Ectodermal cell (in vitro differentiated cells): ENCODE measurements around the gene SERPINC1.

Source experiments
- H3K27ac ChIP-seq: 2 replicates; pipeline ENCODE4 v1.7.0; 2013; ENCODE audit warnings: mild to moderate bottlenecking, low read depth, low read length; ENCODE audit not compliant: insufficient read depth, poor library complexity, severe bottlenecking
- H3K27me3 ChIP-seq: 2 replicates; pipeline ENCODE4 v1.7.0; 2013; ENCODE audit warnings: mild to moderate bottlenecking, low read length; ENCODE audit not compliant: insufficient read depth, control insufficient read depth, poor library complexity, severe bottlenecking
- H3K36me3 ChIP-seq: one replicate; pipeline ENCODE4 v1.7.0; 2013; ENCODE audit warnings: low read length; ENCODE audit not compliant: control insufficient read depth, insufficient read depth
- H3K4me1 ChIP-seq: one replicate; pipeline ENCODE4 v1.7.0; 2013; ENCODE audit warnings: low read length; ENCODE audit not compliant: control insufficient read depth, insufficient read depth
- H3K4me3 ChIP-seq: 2 replicates; pipeline ENCODE4 v1.7.0; 2013; ENCODE audit warnings: low read depth, low read length, control low read depth; ENCODE audit not compliant: insufficient read depth
- H3K9me3 ChIP-seq: 2 replicates; pipeline ENCODE4 v1.7.0; 2013; ENCODE audit warnings: mild to moderate bottlenecking, low read length, moderate library complexity; ENCODE audit not compliant: control insufficient read depth
- WGBS, 2 experiments: methylation state at CpG; one replicate each; pipeline ENCODE4 v1.1.7; 2013; ENCODE audit warnings: missing lambda C conversion rate in 2 of 2; 5-methylcytosine and 5-hydroxymethylcytosine counted together

The SERPINC1 gene

GRCh38 chr1:173925306-173926242 is 8.4 kb upstream of the SERPINC1 start:
- H3K4me1 ChIP-seq = no peaks in the 10 kb centered on the region
- H3K36me3 ChIP-seq = no peaks in the 10 kb centered on the region
- no peak overlapping the region for H3K4me3 ChIP-seq
- H3K27ac ChIP-seq = no peak overlapping the region
- H3K9me3 ChIP-seq = no peaks in the 10 kb centered on the region
- 94% methylated on average over 8 of the region's 8 CpGs for WGBS, 2 experiments
- H3K27me3 ChIP-seq = no peaks in the 10 kb centered on the region

GRCh38 chr1:173920861-173921260 is 3.7 kb upstream of the SERPINC1 start:
- no peaks in the 10 kb centered on the region for H3K4me1 ChIP-seq
- no peak overlapping the region for H3K27ac ChIP-seq
- no peak overlapping the region for H3K4me3 ChIP-seq
- 90 to 96% methylated on average over 5 of the region's 5 CpGs for WGBS, 2 experiments
- no peaks in the 10 kb centered on the region for H3K27me3 ChIP-seq
- no peaks in the 10 kb centered on the region for H3K36me3 ChIP-seq
- H3K9me3 ChIP-seq = no peaks in the 10 kb centered on the region

- H3K4me1 ChIP-seq = no peaks in the 10 kb centered on the region
- no peak overlapping the region for H3K4me3 ChIP-seq
- H3K27me3 ChIP-seq = no peaks in the 10 kb centered on the region
- 91 to 94% methylated on average over 12 of the region's 12 CpGs for WGBS, 2 experiments
- H3K27ac ChIP-seq = no peak overlapping the region
- H3K36me3 ChIP-seq = no peaks in the 10 kb centered on the region
- no peaks in the 10 kb centered on the region for H3K9me3 ChIP-seq
Observed at GRCh38 chr1:173917635-173918493, 737 bp upstream of the SERPINC1 start.

- WGBS, 2 experiments = 90 to 97% methylated on average over 4 of the region's 4 CpGs
- H3K4me3 ChIP-seq = no peak overlapping the region
- no peaks in the 10 kb centered on the region for H3K4me1 ChIP-seq
- H3K36me3 ChIP-seq = no peaks in the 10 kb centered on the region
- H3K27ac ChIP-seq = no peak overlapping the region
- H3K9me3 ChIP-seq = no peaks in the 10 kb centered on the region
- no peaks in the 10 kb centered on the region for H3K27me3 ChIP-seq
Observed at GRCh38 chr1:173916667-173917066, 460 bp downstream of the SERPINC1 start.

GRCh38 chr1:173915596-173915995 is 1.5 kb downstream of the SERPINC1 start:
- Histone ChIP-seq H3K4me1 (no peaks in the 10 kb centered on the region), H3K36me3 (no peaks in the 10 kb centered on the region), H3K27me3 (no peaks in the 10 kb centered on the region), H3K9me3 (no peaks in the 10 kb centered on the region), H3K4me3 (no peak overlapping the region), H3K27ac (no peak overlapping the region)
- 91 to 95% methylated on average over 2 of the region's 2 CpGs for WGBS, 2 experiments

GRCh38 chr1:173914366-173914871 is 2.7 kb downstream of the SERPINC1 start:
- Histone ChIP-seq H3K4me1 (no peaks in the 10 kb centered on the region), H3K4me3 (no peak overlapping the region), H3K9me3 (no peaks in the 10 kb centered on the region), H3K27me3 (no peaks in the 10 kb centered on the region), H3K27ac (no peak overlapping the region), H3K36me3 (no peaks in the 10 kb centered on the region)
- WGBS, 2 experiments = 84 to 87% methylated on average over 13 of the region's 13 CpGs

- WGBS, 2 experiments = 90 to 94% methylated on average over 3 of the region's 3 CpGs
- Histone ChIP-seq H3K4me3 (no peak overlapping the region), H3K36me3 (no peaks in the 10 kb centered on the region), H3K27ac (no peak overlapping the region), H3K9me3 (no peaks in the 10 kb centered on the region), H3K27me3 (no peaks in the 10 kb centered on the region), H3K4me1 (no peaks in the 10 kb centered on the region)
Observed at GRCh38 chr1:173913111-173913510, 4.0 kb downstream of the SERPINC1 start.

DNA sequence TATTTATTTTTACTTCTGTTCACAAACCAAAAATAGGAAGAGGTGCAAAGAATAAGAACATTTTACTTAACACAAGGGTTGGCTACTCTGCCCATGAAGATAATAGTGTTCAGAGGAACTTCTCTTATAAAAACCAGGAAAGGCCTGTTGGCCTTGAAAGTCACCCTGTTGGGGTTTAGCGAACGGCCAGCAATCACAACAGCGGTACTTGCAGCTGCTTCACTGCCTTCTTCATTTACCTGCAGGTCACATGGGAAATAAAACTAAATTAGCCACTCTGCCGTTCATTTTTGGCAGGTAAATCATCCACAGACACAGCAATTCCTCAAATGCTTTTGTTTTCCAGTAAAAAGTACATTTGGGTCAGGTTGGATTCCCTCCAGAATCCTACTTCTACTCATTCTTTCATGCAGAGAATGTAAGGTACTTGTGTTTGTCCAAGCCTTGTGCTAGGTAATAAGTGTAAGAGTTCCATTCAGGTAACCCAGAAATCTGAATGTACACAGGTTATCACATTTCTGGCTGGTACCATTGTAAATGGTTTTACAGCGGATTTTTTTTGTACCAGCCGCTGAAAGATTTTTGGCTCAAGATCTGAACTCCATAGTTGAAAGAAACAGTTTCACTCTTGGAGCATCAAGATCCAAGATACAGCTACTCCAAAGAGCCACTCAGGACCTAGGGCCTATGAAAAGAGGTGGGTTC is 13.1 kb downstream of the SERPINC1 start:
- Histone ChIP-seq H3K27me3 (no peaks in the 10 kb centered on the region), H3K36me3 (no peaks in the 10 kb centered on the region), H3K9me3 (no peaks in the 10 kb centered on the region), H3K4me3 (no peak overlapping the region), H3K27ac (no peak overlapping the region), H3K4me1 (no peaks in the 10 kb centered on the region)
- 93 to 94% methylated on average over 6 of the region's 6 CpGs for WGBS, 2 experiments

GRCh38 chr1:173900992-173901391 is 16.1 kb downstream of the SERPINC1 start:
- H3K27me3 ChIP-seq = no peaks in the 10 kb centered on the region
- no peaks in the 10 kb centered on the region for H3K9me3 ChIP-seq
- no peaks in the 10 kb centered on the region for H3K36me3 ChIP-seq
- no peaks in the 10 kb centered on the region for H3K4me1 ChIP-seq
- no peak overlapping the region for H3K27ac ChIP-seq
- no peak overlapping the region for H3K4me3 ChIP-seq
- 58 to 70% methylated on average over 3 of the region's 3 CpGs for WGBS, 2 experiments
